ENCODE results near the gene ADCY10. TPM values are rescaled to one million over a fixed set of nuclear protein-coding genes. Genes with fewer than 3 reads are reported as not detected.

ADCY10 gene
- total and polyA plus RNA-seq, 9 donors: 0.03 to 0.21 (median 0.09) TPM

DNA sequence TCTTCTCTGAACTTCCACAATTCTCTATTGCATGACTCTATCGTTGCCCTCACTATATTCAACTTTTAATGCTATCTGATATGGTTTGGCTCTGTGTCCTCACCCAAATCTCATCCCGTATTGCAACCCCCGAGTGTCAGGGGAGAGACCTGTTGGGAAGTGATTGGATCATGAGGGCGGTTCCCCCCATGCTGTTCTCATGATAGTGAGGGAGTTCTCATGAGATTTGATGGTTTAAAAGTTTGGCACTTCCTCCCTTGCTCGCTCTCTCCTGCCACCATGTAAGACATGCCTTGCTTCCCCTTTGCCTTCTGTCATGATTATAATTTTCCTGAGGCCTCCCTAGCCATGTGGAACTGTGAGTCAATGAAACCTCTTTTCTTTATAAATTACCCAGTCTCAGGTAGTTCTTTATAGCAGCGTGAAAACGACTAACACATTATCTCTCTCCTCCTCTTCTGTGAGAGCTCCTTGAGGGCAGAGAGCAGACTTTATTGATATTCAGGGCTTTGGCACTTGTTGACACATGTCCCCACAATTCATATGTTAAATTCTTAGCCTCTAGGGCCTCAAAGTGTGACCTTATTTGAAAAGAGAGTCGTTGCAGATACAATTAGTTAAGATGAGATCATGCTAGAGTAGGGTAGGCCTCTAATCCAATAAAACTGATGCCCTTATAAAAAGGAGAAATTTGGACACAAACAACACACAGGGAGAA lies 52.1 kb downstream of the ADCY10 start:
- Histone ChIP-seq H3K9me3 (replicated peaks; ENCODE audit: control insufficient read depth, low read depth, low read length) (no peaks in the 10 kb centered on the region), H3K27ac (ENCODE audit: low read length) (no peak overlapping the region), H3K27me3 (ENCODE audit: control insufficient read depth, insufficient read depth, low read length) (no peaks in the 10 kb centered on the region), H3K36me3 (ENCODE audit: control insufficient read depth, insufficient read depth, low read length) (no peaks in the 10 kb centered on the region), H3K4me3 (ENCODE audit: low read length) (no peak overlapping the region), H3K4me1 (ENCODE audit: control insufficient read depth, insufficient read depth, low read length) (no peaks in the 10 kb centered on the region)
- DNase-seq: no peak
- WGBS (ENCODE audit: insufficient coverage): 83% methylated on average over 3 of the region's 8 CpGs

DNA sequence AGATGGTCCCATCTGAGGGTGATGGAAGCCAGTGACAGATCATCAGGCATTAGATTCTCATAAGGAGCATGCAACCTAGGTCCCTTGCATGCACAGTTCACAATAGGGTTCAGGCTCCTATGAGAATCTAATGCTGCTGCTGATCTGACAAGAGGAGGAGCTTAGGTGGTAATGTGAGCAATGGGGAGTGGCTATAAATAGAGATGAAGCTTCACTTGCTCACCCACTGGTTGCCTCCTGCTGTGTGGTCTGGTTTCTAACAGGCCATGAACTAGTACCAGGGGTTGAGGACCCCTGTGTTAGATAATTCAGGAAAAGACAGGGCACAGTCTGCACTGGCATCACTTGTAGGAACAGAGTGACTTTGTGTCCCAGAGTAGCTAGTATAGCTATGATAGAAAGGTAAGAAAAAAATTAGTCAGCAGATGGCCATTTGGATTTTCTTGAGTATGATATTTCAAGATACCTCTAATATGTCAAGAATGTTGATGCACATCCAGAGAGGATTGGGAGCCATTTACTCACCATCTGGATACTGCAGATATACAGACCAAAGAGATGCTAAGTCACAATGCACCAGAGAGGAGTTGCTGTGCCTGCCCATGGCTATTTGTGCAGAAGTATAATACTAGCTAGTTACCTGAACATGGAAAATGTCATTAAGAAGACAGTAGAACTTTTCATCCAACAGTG lies 53.6 kb downstream of the ADCY10 start:
- Histone ChIP-seq H3K9me3 (replicated peaks; ENCODE audit: control insufficient read depth, low read depth, low read length) (no peaks in the 10 kb centered on the region), H3K36me3 (ENCODE audit: control insufficient read depth, insufficient read depth, low read length) (no peaks in the 10 kb centered on the region), H3K27ac (ENCODE audit: low read length) (no peak overlapping the region), H3K4me3 (ENCODE audit: low read length) (no peak overlapping the region), H3K27me3 (ENCODE audit: control insufficient read depth, insufficient read depth, low read length) (no peaks in the 10 kb centered on the region), H3K4me1 (ENCODE audit: control insufficient read depth, insufficient read depth, low read length) (no peaks in the 10 kb centered on the region)
- no peak for DNase-seq

GRCh38 chr1:167856711-167857418 lies 57.1 kb downstream of the ADCY10 start:
- no peak overlapping the region for H3K4me3 ChIP-seq (ENCODE audit: low read length)
- DNase-seq: no peak
- no peaks in the 10 kb centered on the region for H3K9me3 ChIP-seq (replicated peaks; ENCODE audit: control insufficient read depth, low read depth, low read length)
- no peak overlapping the region for H3K27ac ChIP-seq (ENCODE audit: low read length)
- 37% methylated on average over 4 of the region's 7 CpGs for WGBS (ENCODE audit: insufficient coverage)
- H3K36me3 ChIP-seq (ENCODE audit: control insufficient read depth, insufficient read depth, low read length): no peaks in the 10 kb centered on the region
- H3K27me3 ChIP-seq (ENCODE audit: control insufficient read depth, insufficient read depth, low read length): no peaks in the 10 kb centered on the region
- no peaks in the 10 kb centered on the region for H3K4me1 ChIP-seq (ENCODE audit: control insufficient read depth, insufficient read depth, low read length)

DNA sequence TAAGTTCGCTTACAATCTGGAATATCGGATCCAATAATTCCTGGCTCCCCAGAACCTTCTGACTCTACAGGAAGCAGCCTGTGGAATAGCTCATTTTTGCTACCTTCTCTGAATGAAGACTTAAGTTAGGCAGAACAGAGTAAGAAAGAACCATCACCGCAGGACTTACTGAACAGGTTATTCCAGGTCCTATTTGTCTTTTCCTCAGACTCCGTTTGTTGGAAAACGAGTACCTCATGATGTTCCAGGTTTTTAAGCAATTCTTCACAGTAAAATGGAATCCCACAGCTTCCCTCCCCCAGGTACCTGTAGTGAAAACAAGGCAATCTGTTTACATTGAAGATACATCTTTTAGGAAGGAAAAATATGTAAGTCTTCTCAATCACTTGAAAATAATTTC lies 59.8 kb downstream of the ADCY10 start:
- Histone ChIP-seq H3K27me3 (ENCODE audit: control insufficient read depth, insufficient read depth, low read length) (no peaks in the 10 kb centered on the region), H3K27ac (ENCODE audit: low read length) (no peak overlapping the region), H3K4me1 (ENCODE audit: control insufficient read depth, insufficient read depth, low read length) (no peaks in the 10 kb centered on the region), H3K36me3 (ENCODE audit: control insufficient read depth, insufficient read depth, low read length) (no peaks in the 10 kb centered on the region), H3K9me3 (replicated peaks; ENCODE audit: control insufficient read depth, low read depth, low read length) (no peaks in the 10 kb centered on the region), H3K4me3 (ENCODE audit: low read length) (no peak overlapping the region)
- DNase-seq: no peak
- 100% methylated on average over 2 of the region's 5 CpGs for WGBS (ENCODE audit: insufficient coverage)

DNA sequence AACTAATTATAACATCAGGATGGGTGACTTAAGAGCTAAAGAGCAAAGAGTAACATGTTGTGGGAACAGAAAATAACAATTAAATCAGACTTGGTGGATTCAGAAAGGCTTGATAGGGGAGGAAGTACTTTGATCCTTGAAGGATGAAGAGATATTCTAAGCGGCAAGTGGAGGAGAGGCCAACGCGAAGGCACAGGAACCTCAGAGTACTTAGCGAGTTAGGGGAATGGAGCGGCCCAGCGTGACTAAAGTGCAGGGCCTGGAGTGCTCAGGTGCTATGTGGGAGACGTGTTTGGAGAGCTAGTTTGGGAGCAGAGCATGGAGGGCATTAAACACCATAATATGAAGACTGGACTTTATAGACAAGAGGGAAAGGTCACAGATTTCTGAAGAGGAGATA lies 64.3 kb downstream of the ADCY10 start:
- no peaks in the 10 kb centered on the region for H3K4me1 ChIP-seq (ENCODE audit: control insufficient read depth, insufficient read depth, low read length)
- no peaks in the 10 kb centered on the region for H3K27me3 ChIP-seq (ENCODE audit: control insufficient read depth, insufficient read depth, low read length)
- 79% methylated on average over 7 of the region's 7 CpGs for whole genome bisulfite sequencing (ENCODE audit: insufficient coverage)
- no peaks in the 10 kb centered on the region for H3K36me3 ChIP-seq (ENCODE audit: control insufficient read depth, insufficient read depth, low read length)
- H3K27ac ChIP-seq (ENCODE audit: low read length): no peak overlapping the region
- H3K9me3 ChIP-seq (replicated peaks; ENCODE audit: control insufficient read depth, low read depth, low read length): no peaks in the 10 kb centered on the region
- H3K4me3 ChIP-seq (ENCODE audit: low read length): no peak overlapping the region
- no peak for DNase-seq

GRCh38 chr1:167842872-167843271 lies 71.1 kb downstream of the ADCY10 start:
- no peaks in the 10 kb centered on the region for H3K4me1 ChIP-seq (ENCODE audit: control insufficient read depth, insufficient read depth, low read length)
- H3K9me3 ChIP-seq (replicated peaks; ENCODE audit: control insufficient read depth, low read depth, low read length): no peaks in the 10 kb centered on the region
- no peak for DNase-seq
- H3K27ac ChIP-seq (ENCODE audit: low read length): no peak overlapping the region
- H3K4me3 ChIP-seq (ENCODE audit: low read length): no peak overlapping the region
- WGBS (ENCODE audit: insufficient coverage): 93% methylated on average over 5 of the region's 5 CpGs
- no peaks in the 10 kb centered on the region for H3K36me3 ChIP-seq (ENCODE audit: control insufficient read depth, insufficient read depth, low read length)
- no peaks in the 10 kb centered on the region for H3K27me3 ChIP-seq (ENCODE audit: control insufficient read depth, insufficient read depth, low read length)

DNA sequence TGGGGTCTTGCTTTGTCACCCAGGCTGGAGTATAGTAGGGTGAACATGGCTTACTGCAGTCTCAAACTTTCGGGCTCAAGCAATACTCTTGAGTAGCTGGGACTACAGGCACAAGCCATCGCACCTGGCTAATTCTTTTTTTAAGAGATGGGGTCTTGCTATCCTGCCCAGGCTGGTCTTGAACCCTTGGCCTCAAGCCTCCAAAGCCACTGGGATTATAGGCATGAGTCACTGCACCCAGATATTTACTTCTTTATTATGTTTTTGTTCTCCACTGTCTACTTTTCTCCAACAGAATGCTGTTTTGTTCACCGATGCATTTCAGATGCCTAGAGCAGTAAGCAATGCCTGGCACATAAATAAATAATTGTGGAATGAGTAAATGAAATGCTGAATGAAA lies 72.4 kb downstream of the ADCY10 start:
- Histone ChIP-seq H3K4me1 (ENCODE audit: control insufficient read depth, insufficient read depth, low read length) (no peaks in the 10 kb centered on the region), H3K4me3 (ENCODE audit: low read length) (no peak overlapping the region), H3K36me3 (ENCODE audit: control insufficient read depth, insufficient read depth, low read length) (no peaks in the 10 kb centered on the region), H3K27me3 (ENCODE audit: control insufficient read depth, insufficient read depth, low read length) (no peaks in the 10 kb centered on the region), H3K27ac (ENCODE audit: low read length) (no peak overlapping the region), H3K9me3 (replicated peaks; ENCODE audit: control insufficient read depth, low read depth, low read length) (no peaks in the 10 kb centered on the region)
- 67% methylated on average over 2 of the region's 3 CpGs for WGBS (ENCODE audit: insufficient coverage)
- DNase-seq: no peak

DNA sequence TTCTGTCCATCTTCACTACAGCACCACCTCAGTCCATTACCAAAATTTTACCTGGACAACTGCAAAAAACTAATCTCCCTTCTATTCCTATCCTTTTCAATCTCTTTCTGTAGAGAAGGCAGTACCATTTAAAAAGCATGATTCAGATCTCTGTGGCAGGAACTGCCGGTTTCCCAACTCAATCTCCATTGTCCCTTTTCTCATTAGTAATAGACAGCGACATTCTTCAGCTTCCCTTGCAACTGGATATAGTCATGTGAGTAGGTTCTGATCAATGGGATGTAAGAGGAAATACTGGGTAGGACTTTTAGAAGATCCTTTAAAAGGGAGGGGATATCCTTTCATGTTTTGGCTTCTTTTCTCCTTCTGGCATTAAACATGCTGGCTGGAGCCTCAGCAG lies 74.9 kb downstream of the ADCY10 start:
- DNase-seq: no peak
- H3K4me1 ChIP-seq (ENCODE audit: control insufficient read depth, insufficient read depth, low read length): no peaks in the 10 kb centered on the region
- no peaks in the 10 kb centered on the region for H3K9me3 ChIP-seq (replicated peaks; ENCODE audit: control insufficient read depth, low read depth, low read length)
- no CpG with 5 or more reads among the region's 2 CpGs for WGBS (ENCODE audit: insufficient coverage)
- no peaks in the 10 kb centered on the region for H3K36me3 ChIP-seq (ENCODE audit: control insufficient read depth, insufficient read depth, low read length)
- no peak overlapping the region for H3K27ac ChIP-seq (ENCODE audit: low read length)
- no peak overlapping the region for H3K4me3 ChIP-seq (ENCODE audit: low read length)
- no peaks in the 10 kb centered on the region for H3K27me3 ChIP-seq (ENCODE audit: control insufficient read depth, insufficient read depth, low read length)

DNA sequence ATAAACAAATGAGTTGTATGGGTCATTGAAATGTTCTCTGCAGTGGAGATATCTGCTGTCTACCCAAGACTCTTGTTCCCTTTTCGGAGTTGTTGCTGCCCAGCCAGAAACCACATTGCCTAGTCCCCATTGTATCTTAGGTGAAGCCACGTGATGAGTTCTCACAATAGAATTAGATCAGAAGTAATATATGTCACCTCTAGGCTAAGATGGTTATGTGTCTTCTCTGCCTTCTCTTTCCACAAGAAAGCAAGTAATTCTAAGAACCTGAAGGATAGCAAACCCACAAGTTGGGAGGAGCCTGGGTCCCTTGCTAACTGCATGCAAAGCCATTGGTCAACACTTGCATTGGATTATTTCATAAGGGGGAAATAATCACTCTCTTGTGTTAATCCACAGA lies 76.6 kb downstream of the ADCY10 start:
- DNase-seq: no peak
- no CpG with 5 or more reads among the region's 2 CpGs for WGBS (ENCODE audit: insufficient coverage)
- H3K4me1 ChIP-seq (ENCODE audit: control insufficient read depth, insufficient read depth, low read length): no peaks in the 10 kb centered on the region
- H3K9me3 ChIP-seq (replicated peaks; ENCODE audit: control insufficient read depth, low read depth, low read length): no peaks in the 10 kb centered on the region
- no peaks in the 10 kb centered on the region for H3K36me3 ChIP-seq (ENCODE audit: control insufficient read depth, insufficient read depth, low read length)
- no peak overlapping the region for H3K4me3 ChIP-seq (ENCODE audit: low read length)
- no peak overlapping the region for H3K27ac ChIP-seq (ENCODE audit: low read length)
- H3K27me3 ChIP-seq (ENCODE audit: control insufficient read depth, insufficient read depth, low read length): no peaks in the 10 kb centered on the region

- no peaks in the 10 kb centered on the region for H3K4me1 ChIP-seq (ENCODE audit: control insufficient read depth, insufficient read depth, low read length)
- no peaks in the 10 kb centered on the region for H3K9me3 ChIP-seq (replicated peaks; ENCODE audit: control insufficient read depth, low read depth, low read length)
- H3K36me3 ChIP-seq (ENCODE audit: control insufficient read depth, insufficient read depth, low read length): no peaks in the 10 kb centered on the region
- DNase-seq: peak; percentile 20
- WGBS (ENCODE audit: insufficient coverage): no CpG with 5 or more reads among the region's 4 CpGs
- no peaks in the 10 kb centered on the region for H3K27me3 ChIP-seq (ENCODE audit: control insufficient read depth, insufficient read depth, low read length)
- H3K4me3 ChIP-seq (ENCODE audit: low read length): no peak overlapping the region
- no peak overlapping the region for H3K27ac ChIP-seq (ENCODE audit: low read length)
Observed at GRCh38 chr1:167836197-167836596, 77.7 kb downstream of the ADCY10 start.

Measured in muscle of leg (tissue), 11 donors.